ENCODE measurements around the gene S100A4.

S100A4 gene

DNA sequence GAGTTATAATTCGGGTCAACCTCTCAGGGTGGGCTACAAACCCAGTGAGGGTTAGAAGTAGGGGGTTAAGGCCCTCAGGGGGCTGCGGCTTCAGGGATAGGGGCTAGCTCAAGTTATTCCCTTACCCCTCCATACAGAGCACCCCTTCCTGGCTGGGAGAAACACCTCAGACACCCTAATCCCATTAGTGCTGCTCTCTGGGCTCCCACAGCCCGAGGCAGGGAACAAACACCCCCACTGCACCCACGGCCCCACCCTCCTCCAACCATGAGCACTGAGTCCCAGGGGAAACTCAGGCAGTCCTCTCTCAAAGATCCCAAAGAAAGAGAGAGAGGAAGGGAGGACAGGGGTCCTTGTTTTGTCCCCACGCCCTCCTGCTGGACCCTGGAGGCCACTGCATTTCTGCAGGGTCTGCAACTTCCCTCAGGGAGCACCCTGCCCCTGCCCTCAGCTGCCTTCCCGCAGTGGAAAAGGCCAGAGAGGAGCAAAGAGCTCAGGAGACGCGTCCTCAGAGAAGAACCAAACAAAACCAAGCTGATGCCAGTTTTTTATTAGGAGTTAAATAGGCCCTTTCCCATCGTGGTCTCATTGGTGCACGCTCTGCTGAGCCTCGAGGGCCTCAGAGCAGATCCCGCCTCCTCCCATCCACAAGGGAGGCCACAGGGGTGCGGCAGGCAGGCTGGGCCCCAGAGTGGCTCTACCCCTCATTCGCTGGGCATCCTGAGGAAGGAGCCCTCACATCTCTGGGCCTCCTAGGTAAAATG, 1.4 kb upstream of the S100A4 start:
- DNase-seq = no peak

DNA sequence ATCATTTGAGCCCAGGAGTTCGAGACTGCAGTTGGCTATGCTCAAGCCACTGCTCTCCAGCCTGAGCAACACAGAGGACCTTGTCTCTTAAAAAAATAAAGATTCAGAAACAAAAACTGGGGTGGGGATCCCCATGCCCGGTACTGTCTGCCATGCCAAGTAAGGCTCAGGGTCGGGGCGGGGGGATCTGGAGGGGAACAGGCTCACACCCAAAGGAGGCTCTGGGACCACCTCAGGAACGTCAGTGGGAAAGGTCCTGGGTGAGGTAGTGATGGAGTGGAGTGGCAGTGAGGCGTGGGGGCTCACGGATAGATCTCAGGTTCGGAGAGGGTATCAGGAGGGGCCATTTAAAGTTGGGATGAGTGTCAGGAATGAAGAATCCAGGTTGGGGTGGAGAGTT, 765 bp upstream of the S100A4 start:
- no peak for DNase-seq

DNA sequence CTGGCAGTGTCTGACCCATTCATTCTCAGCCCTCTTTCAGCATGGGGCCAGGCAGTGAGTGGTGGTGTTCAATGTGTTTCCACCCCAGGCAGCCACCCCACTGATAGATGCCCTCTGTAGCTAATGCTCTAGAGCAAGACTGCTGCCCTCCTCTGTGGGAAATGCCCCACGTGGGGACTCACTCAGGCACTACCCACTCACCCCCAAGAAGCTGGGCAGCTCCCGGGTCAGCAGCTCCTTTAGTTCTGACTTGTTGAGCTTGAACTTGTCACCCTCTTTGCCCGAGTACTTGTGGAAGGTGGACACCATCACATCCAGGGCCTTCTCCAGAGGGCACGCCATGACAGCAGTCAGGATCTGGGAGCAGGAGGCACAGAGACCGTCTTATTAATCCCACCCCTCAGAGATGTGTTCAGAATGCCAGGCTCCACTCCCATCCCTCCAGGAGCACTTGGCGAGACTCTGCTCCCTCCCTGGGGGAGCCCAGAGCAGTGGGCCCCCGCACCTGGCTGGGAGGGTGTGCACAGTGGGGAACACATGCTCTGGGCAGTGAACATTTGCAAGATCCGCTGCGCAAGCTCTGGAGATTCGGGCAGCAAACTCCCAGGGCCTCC, 1.0 kb downstream of the S100A4 start:
- DNase-seq = no peak

DNA sequence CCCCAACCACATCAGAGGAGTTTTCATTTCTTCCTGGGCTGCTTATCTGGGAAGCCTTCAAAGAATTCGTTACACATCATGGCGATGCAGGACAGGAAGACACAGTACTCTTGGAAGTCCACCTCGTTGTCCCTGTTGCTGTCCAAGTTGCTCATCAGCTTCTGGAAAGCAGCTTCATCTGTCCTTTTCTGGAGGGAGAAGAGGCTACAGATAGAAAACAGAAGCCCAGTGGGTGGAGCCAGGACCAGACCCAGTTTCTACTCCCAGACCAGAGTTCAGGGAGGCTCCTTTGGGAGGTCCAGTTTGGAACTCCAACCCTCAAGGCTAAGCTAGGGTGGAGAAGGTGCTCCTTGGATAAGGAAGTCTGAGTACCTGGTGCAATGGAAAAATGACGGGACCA, 1.9 kb downstream of the S100A4 start:
- no peak for DNase-seq

DNA sequence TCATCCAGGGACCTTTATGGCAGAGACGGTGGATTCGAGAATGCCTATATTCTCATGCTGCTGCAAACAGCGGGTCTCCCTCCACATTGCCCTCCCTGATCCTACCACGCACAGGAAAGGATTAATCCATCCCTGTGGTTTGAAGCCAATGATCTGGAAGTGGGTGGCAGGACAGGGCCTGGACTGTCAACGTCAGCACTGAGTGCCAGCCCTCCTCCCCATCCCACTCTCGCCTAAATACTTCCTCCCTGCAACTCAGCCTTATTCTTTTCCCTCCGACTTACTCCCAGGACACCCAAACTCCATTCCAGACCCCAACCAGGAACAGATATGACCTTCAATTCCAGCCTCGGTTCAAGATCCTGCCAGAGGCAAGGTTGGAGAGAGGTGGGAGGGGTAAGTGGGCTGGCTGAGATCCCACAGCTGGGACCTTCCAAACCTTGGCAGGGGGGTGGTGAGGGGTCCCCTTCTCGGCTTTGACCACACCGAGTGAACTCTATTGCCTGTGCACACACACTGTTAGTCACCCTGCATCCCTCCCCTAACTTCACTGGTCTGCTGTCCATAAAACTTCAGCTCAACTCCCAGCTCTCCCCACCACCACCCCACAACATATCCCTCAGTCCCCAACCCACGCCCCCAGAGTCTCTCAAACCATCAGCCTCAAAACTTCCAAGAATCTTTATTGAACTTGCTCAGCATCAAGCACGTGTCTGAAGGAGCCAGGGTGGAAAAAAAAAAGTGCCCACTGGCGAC, 2.5 kb downstream of the S100A4 start:
- DNase-seq = no peak

DNA sequence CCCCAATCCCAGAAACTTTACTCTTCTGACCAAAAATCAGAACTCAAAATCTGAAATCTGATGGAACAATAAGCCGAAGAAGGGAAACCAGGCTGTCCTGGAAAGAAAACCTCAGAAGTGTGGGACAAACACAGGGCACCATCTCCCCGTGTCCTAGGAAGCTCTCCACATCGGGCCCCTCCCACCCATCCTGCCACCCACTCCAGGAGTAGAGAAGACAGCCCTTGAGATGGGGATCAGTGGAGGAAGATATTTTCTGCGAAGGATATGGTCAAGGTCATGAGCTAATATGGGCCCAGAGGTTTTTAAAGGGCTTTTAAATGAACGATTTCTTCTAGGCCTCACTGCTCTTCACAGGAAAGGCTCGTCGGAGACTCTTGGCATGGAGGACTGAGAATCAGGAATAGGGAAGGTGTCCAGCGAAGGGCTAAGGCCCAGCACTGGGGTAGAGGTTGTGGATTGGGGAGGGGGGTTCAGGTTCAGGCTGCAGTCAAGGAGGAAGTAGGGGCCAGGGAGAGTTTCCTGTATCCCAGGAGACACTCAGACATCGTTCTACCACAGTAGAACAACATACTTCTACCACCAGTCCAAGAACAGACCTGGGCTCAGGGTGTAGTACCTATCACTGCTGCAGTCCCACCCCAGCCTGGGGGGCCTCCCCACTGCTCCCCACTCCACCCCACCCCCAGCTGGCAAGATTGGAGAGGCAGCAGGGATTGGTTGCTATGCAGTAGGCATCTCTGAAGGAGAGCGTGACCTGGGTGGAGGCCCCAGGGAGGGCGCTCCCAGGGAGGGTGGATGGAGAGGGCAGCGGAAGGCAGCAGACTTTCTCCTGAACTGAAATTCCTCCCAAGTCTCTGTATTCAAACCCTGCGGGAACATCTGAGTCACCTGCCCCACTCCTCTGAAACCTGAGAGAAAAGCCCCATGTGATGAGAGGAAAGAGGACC, 3.7 kb downstream of the S100A4 start:
- DNase-seq = no peak

DNA sequence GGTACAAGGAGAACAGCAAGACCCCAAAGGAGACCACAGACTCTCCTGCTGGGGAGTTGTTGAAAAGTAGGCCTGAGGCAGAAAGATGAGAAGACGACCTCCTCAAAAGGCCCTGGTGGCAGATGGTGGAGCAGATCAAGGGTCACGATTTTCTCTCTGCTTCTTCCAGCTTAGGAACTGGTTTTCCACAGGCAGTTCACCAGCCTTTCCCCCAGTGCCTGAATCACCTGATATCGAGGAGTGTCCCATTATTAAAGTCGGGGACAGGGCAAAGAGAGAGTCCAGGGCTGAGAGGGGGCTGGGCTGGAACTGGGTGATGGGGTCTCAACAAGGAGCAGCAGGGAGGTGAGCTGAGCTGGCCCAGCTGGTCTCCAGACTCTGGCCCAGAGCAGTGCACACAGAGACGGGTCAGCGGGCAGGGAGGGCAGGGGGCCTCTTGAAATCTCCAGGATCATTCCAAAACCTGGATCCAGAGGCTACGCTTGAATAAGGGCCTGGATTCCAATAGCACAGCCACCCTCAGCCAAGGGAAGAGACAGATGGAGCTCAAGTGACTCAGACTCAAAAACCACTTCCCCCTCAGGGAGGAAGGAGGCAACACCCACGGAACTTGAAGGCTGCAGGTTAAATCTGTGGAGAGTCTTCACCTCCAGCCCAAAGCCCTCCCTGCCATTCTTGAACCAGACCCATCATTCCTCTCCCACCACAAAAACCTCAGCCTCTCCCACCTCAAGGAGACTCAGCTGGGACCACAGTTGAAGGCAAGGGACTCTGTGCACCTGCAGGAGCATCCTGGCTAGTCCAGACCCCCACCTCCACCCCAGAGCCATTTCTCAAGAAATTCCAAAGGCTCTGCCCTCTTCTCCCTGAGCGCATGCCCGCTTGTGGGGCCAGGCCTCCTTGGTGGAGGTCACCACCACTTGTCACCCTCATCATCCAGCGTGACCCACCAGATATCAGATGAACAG, 4.9 kb downstream of the S100A4 start, which contains the start of gene S100A5:
TSS of gene S100A5 (minus strand) at position 541 of the 968 bp plus-strand sequence. CDS start 743 bp downstream, outside the sequence.
- peak; percentile 52 for DNase-seq

DNA sequence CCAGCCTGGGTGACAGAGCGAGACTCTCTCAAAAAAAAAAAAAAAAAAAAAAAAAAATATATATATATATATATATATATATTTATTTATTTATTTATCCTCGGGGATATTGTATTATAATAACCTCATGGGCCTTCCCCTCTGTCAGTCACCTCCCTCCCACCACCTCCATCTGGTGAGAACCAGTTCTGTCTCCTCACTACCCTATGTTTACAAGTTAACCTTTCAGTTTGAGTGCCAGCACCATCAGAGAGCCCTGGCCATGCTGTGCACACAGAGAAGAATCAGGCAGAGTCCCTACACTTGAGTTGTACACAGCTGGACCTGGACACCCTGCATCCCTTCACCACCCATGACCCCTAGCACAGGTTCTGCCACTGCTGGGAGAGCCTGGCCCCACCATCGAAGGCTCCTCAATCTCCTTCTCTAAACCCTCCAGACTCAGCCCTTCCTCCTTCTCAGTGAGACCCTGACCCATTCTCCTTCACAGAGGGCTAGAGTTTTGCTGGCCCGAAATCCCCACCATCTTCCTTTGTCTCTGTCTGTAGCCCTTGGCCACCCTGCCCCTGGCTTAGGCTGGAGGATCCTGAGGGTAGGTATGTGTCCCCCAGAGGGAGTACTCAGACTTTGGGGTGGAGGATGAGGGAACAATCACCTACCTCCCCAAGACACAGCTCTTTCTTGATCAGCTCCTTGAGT, 6.1 kb downstream of the S100A4 start:
- no peak for DNase-seq

DNA sequence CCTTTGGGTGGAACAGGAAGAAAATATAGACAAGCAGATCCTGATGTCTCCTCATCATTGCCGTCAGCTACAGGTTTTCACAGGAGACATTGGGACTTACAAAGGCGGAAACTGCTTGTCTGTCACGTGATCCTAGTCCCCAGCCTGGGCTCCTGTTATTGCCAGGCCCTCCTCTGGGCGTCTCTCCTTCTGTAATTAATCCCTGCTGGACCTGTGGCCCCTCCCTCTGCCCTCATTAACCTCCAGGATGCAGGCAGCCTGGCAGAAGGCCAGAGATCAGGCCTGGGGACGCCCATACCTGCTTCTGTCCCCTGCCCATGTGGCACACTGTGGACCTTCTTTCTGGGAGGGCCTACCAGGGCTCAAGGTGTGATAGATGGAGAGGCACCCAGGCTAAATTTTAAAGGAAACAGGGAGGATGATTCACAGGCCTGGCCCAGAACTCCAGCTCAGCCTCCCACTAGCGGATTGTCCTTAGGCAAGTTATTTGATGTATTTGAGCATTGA, 7.2 kb downstream of the S100A4 start:
- no peak for DNase-seq

DNA sequence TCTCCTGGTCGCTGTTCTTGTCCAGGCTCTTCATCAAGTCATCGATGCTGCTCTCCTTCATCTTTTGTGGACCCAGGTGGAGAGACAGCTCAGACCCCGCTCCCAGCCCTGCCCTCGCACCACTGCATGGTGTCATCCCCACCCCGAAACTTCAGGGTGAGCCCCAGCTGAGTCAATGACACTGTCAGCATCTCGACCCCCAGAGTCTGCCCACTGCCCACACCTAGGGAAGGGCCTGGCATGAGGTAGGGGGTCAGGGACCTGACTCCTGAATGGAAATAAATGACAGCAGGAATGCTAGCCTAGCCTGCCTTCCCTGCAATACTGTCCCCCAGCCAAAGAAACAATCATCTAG, 8.3 kb downstream of the S100A4 start:
- no peak for DNase-seq

DNA sequence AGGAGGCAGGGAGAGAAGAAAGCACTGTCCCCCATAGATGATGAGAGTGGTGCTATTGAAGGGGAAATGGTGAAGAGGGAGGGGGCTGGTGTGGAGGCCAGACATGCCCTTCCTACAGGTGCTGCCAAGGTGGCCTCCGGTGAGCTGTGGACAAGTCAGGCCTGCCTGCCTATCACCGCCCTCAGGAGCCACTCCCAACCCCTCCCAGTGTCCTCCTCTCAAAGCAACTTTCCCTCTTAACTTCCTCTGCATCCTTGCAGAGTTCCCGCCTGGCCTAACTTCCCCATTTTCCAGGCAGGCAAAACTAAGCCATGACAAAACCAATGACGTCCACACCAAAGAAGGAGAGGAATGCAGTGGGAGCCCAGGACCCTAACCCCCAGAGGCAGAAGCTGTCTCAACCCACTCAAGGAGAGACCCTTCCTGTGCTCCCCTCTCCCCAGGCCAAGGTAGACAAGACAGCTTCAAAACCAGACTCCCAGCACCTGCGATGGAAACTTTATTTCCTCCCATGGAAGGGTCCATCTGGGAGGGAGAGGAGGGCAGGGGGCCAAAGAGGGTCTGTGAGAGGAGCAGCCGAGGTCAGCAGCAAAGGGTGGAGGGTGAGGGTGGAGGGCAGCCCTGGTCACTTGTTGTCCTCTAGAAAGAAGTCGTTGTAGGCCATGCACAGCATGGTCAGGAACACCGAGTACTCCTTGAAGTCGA, 8.8 kb downstream of the S100A4 start:
- no peak for DNase-seq

DNA sequence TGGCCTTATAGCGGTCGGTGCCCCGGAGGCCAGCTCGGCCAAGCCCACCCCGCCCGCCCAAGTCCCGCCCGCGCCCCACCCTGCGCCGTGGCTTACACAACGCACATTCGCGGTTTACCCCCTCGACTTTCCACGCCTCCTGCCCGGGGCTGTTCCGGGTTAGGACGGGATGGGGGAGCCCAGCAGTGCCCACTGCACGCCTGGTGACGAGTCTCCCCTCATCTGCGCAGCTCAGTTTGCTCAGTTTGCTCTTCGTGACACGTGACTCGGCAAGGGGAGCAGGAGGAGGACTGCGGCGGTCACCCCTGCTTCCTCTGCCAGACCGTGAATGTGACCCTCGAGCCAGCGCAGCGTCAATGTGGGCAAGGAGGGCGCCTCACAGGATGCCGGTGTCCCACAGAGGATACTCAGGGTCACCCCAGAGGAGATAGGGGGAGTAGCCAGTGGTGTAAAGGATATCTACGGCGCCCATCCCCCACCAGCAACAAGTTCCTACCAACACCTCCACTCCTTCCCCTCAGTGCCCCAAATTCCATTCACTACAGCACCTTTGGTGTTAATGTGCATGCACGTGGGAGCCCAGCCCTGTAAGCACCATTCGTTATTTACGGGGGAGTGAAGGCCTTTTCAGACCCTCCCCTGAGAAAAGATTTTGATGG, 9.5 kb downstream of the S100A4 start:
- DNase-seq = peak; percentile 82

DNA sequence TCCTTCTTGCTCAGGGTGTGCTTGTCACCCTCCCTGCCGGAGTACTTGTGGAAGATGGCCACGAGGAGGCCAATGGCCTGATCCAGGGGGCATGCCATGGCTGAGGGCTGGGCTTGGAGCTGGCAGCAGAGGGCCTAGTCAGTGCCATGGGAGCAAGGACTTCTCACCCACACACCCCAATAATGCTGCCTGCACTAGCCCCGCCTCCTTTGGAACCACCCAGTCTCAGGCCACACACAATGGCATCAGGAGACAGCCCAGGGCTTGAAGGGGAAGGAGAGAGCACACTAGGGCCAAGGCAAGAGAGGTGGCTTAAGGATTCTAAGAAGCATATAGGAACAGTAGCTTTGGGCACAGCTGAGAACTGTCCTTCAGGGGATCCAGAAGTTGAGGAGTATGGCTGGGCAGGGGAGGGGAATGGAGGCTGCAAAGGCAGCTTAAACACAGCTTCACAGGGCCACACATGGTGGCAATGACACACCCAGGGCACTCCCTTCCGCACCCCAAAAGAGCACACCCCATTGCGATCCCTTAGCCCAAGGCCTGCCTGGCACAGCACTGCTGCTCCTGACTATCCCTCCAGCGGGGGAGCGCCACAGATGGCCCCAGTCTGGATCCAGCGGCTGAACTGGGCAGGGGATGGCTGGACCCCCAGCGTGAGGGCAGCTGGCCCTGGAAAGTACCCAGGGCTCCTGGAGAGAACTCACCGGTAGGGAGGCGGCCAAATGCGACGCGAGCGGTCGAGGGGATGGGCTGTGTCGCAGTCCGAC, 10.2 kb downstream of the S100A4 start, which contains the start of gene S100A6:
TSS of gene S100A6 (minus strand) at position 750 of the 770 bp plus-strand sequence. CDS start at position 98, 652 bp downstream.
- DNase-seq = peak; percentile 53 to 61

DNA sequence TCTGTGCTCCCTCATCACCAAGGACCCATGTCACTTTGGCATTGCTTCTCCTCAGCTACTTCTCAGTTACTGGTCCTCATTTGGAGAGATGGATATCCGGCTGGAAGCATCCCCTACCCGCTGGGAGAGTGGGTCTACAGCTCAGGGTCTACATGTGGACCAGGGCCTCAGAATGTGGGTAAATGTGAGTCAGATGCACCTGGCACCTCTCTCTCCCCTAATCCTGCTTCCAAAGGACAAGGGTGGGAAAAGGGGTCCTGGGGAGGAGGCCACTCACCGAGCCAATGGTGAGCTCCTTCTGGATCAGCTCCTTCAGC, 10.7 kb downstream of the S100A4 start:
- no peak for DNase-seq

DNA sequence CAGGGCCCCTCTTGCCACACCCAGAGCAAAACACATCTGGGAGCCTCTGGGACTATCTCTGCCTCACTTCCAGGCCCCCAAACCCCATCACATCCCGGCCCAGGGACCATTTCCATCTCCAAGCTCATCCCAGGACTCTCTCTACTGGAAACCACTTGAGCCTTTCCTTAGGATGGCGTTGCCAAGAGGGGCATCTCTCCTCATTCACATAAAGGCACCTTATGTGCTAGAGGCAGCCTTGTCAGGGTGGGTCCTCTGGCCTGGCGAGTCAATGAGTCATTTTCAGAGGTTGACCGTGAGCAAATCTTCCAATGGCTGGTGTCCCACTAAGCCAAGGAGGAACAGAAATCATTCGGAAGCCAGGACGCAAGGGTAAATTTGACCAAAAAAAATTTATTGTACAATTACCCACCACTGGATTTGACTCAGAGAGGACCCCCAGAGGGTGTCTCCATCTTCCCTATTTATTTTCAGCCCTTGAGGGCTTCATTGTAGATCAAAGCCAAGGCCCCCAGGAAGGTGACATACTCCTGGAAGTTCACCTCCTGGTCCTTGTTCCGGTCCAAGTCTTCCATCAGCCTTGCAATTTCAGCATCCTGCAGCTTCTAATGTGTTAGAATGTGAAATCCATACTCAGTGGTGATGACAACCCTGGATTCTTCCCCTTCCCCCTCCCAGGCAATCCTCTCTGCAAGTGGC, 11.2 kb downstream of the S100A4 start:
- no peak for DNase-seq

DNA sequence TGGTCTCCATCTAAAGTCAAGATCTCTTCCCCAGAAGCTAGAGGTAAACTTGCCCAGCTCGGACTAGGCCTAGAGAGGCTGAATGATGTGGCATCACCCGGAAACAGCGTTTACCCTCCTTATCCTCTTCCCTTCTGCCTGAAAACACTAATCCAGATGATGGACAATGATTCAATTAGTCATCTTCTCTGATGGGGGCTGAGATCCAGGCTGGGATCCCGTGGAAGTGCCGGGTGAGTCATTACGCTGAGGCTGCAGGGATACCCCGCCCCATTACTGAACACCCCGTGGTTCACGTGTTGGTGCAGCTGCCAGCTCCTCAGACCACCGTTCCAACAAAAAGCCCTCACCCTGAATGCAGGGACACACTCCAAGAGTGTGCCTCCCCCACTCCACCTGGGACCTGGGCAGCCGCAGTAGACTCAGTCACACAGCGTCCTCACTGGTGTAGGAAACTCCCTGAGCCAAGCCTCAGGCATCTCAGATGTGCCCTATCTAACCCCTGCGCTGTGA, 11.9 kb downstream of the S100A4 start:
- no peak for DNase-seq

DNA sequence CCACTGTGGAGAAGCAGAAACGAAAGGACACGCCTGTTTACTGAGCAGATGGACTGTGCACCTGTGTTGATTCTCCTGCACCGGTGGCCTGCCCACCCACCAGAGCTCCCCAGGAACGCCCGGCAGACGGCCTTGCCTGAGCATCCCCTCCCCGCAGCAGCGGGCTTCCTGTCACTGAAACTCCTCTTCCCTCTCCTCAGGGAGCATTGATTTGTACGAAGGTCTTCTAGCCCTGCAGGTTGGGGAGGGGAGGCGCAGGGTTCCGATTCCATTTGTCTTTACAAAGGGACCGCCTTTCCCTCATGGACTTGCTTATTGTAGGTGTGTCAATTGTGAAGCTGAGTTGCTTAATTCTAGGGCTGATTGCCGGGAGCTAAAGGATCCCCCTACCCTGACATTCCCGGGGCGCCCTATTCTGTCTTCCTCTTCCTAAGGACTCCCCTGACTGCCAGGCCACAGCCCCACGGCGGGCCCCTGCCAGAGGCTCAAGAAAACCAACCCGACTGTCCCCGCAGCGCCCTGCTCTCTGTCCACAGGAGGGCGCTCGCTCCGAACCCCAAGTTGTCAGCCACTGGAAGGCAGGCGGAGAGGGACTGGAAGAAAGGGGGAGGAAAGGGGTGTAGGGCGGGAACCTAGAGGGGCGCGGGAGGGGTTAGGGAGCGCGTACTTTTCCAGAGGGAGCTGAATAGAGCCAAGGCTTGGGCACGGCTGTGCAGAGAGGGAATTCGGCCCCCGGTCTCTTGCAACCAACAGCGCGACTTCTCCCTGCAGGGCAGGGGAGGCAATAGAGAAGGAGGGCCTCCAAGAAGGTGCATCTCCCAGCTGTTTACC, 12.6 kb downstream of the S100A4 start:
- DNase-seq = peak; percentile 83 to 86
